Measurements from ENCODE around the gene ASIP.
"Not testable (repeated sequence)": the region's sequence is repeated elsewhere in the genome, so short reads cannot be mapped to it uniquely, and the experiment has no call there.

The ASIP gene

GRCh38 chr20:34243377-34243776, 2.2 kb downstream of the ASIP start:
- no peak for DNase-seq

GRCh38 chr20:34246126-34246626, 5.0 kb downstream of the ASIP start:
- DNase-seq, result no peak

- no peak for DNase-seq
Observed at GRCh38 chr20:34249291-34249690, 8.1 kb downstream of the ASIP start.

- DNase-seq, result no peak
Observed at GRCh38 chr20:34250005-34250404, 8.8 kb downstream of the ASIP start.

- no peak for DNase-seq
Observed at GRCh38 chr20:34251619-34252018, 10.4 kb downstream of the ASIP start.

GRCh38 chr20:34252431-34253086, 11.3 kb downstream of the ASIP start:
- not testable (repeated sequence) for DNase-seq

- no peak for DNase-seq
Observed at GRCh38 chr20:34254979-34255378, 13.8 kb downstream of the ASIP start.

- no peak for DNase-seq
Observed at GRCh38 chr20:34256629-34257124, 15.5 kb downstream of the ASIP start.

- no peak for DNase-seq
Observed at GRCh38 chr20:34260208-34260942, 19.2 kb downstream of the ASIP start.

- DNase-seq, result no peak
Observed at GRCh38 chr20:34262488-34263288, 21.5 kb downstream of the ASIP start.

- not testable (repeated sequence) for DNase-seq
Observed at GRCh38 chr20:34263468-34263867, 22.2 kb downstream of the ASIP start.

GRCh38 chr20:34264141-34264540, 22.9 kb downstream of the ASIP start:
- DNase-seq, result no peak

- DNase-seq, result no peak
Observed at GRCh38 chr20:34268145-34268544, 26.9 kb downstream of the ASIP start.

- no peak for DNase-seq
Observed at GRCh38 chr20:34268851-34269636, 27.8 kb downstream of the ASIP start.

- no peak for DNase-seq
Observed at GRCh38 chr20:34269996-34270627, 28.9 kb downstream of the ASIP start.

- DNase-seq, result no peak
Observed at GRCh38 chr20:34271956-34272355, 30.7 kb downstream of the ASIP start.

- DNase-seq, result no peak
Observed at GRCh38 chr20:34274694-34275093, 33.5 kb downstream of the ASIP start.

- no peak for DNase-seq
Observed at GRCh38 chr20:34281177-34281576, 40.0 kb downstream of the ASIP start.

GRCh38 chr20:34282041-34282440, 40.8 kb downstream of the ASIP start:
- no peak for DNase-seq

GRCh38 chr20:34283844-34284243, 42.6 kb downstream of the ASIP start:
- DNase-seq, result no peak

GRCh38 chr20:34285450-34285849, 44.2 kb downstream of the ASIP start:
- DNase-seq, result no peak

- not testable (repeated sequence) for DNase-seq
Observed at GRCh38 chr20:34287500-34287899, 46.3 kb downstream of the ASIP start.

Measured in stimulated activated CD4-positive, alpha-beta T cell treated with anti-CD3 and anti-CD28 coated beads, Interleukin-4, amount 100 ng/mL, for 24 hours (primary cell).